C4-2B (cell line): Measurements from ENCODE around the gene RPTOR.

Source experiments
- CTCF ChIP-seq: fragments of 450-650 bp; conservative IDR thresholded peaks from 2 replicates; pipeline ENCODE4 v1.5.1; 2017; ENCODE audit warnings: mild to moderate bottlenecking
- ZFX ChIP-seq: fragments of 450-650 bp; IDR thresholded peaks from 2 replicates; pipeline ENCODE4 v1.6.1; 2017

DNA sequence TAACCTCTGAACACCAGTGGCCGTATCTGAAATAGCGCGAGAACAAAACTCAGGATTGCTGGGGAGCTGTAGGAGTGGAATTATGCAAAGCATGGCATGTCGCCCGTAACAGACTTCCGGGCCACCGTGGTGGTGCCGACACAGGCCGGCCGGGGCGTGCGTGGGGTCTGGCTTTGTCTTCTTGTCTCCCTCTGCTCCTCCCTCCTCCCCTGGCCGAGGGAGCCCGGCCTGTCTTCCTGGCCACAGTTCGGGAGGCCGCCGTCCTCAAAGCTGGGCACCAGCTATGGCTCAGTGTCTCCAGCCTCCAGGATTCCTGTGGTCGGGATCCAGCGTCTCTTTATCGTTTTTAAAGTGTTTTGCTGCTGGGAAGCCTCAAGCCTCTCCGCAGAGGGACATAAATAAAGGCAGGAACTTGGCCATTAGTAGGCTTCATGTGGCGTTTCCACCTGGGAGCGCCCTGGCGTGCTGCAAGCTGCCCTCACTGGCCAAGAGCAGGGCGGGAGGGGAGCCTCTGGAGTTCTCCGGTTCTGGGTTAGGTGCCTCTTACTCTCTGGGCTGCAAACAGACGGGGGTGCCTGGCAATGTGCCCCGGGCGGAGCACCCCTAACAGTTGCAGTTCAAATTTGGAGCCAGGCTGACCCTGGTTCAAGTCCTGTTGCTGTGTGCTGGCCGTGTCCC is 46.3 kb upstream of the RPTOR start:
- TF ChIP-seq CTCF (no peak), ZFX (no peak)
